ELF-1 (cell line): ENCODE data around the gene HMGN3.

Source experiments
- DNase-seq: peaks from one replicate; pipeline ENCODE4 v3.0.0-alpha.2; 2016; ENCODE audit warnings: low read depth, low spot score

The HMGN3 gene

DNA sequence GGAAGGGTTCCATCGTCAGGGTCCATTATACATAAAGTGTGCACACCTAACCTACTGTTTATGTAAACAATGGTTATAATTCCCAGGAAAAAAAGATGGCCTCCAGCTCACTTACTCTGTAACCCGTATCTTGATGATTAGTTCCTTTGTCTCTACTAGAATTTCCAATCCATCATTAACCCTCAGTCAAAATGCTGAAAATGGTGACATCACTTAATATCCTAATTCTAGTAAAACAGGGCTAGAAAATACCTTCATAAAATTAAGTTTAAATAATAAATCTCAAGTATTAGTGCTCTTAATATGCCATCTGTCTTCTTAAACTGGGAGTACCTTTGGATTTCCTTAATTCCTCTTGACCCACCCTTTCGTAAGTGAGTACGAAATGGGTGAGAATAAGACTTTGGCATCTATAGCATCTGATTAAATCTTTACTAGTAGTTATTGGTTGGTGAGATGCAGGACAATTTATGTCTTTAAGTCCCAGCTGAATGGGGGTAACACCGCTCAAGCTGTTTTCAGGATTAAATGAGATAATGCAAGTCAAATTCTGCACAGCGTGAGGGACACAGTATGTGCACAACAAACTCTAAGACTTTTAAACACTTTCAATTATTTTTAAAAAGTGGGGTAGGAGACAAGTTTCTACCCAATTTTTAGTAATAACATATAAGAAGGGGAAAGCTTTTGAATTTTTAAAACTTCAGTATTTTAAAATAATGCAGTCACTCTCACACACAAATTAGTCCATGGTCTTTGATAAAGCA lies 1.6 kb downstream of the HMGN3 start:
- DNase-seq, result no peak

DNA sequence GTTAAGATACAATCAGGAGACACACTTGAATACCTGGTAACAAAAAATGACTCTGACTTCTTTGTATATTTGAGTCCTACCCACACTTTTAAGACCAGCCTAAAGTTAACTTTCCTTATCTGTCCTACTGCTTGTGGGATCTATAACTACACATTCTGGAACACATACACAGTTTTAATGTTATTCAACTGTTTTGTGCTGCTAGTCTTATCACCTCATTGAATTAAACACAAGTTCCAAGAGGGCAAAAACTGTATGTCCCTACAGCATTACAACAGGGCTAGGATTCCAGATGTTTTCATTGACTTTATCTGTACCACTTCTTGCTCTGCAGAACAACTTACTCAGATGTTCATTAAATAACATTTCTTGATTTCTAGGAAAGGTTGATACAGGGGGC lies 2.8 kb downstream of the HMGN3 start:
- no peak for DNase-seq

GRCh38 chr6:79231101-79231500 lies 3.4 kb downstream of the HMGN3 start:
- no peak for DNase-seq

GRCh38 chr6:79230149-79230548 lies 4.3 kb downstream of the HMGN3 start:
- DNase-seq, result no peak

DNA sequence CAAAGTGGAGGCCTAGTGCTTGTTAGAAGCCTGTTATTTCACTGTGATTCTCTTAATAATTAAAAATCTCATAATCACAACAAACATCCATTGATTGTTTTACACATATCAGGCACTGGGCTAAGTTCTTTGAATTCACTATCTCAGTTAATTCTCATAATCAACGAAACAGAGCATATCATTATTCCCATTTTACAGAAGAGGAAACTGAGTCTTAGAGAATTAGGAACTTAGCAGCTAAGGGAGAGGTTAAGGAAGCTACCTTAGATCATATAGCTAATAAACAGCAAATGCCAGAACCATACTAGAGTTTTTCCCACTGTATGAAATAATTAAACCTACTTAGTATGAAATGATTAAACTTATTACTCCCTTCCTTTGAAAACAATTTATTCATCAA lies 7.0 kb downstream of the HMGN3 start:
- no peak for DNase-seq

DNA sequence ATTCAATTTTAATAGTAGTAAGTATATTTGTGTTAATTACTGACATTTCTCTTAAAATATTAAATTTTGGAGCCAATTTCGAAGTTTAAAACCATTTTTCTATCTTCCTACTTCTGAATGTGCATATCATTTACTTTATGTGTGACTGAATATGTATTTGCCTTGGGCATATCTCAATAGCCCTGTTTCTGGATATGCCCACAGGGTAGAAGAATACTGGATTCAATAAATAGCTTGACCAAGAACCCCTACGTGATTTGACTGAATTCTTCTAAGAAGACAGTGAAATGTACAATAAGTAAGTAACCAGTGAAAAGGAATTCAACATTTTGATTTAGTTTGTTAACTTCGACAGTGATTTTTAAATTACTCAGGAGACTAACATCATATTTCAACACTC lies 7.8 kb downstream of the HMGN3 start:
- DNase-seq, result no peak

- no peak for DNase-seq
Observed at GRCh38 chr6:79225717-79226599, 8.5 kb downstream of the HMGN3 start.

GRCh38 chr6:79223611-79224404 lies 10.7 kb downstream of the HMGN3 start:
- DNase-seq, result no peak

DNA sequence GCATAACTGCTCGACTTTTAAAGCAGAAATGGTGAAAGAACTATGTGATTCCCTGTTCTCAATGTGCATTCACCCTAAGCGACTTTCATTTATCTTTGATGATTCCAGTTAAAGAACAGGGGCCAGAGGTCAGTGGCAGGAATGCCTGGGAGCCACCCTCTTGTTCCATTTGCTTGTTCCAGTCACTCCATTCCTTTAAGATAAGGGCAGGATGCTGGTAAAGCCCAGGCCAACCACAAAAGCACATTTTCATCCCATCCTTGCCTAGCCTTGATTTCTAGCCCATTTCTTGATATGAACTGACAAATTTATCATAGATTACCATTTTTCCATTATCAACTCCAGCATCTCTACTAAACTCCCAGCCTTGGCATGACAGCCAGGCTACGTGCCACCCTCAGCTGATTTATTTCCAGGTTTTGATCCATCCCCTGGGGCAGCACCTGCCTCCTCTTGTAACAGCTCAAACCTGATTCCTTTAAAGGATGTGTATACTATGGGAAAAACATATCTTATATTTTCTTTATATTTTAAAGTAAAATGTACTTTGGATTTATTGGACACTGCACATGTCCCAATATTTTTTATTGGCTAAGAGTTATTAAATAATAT lies 19.2 kb downstream of the HMGN3 start:
- DNase-seq, result peak; percentile 62

GRCh38 chr6:79212859-79213258 lies 21.6 kb downstream of the HMGN3 start:
- no peak for DNase-seq

- no peak for DNase-seq
Observed at GRCh38 chr6:79208816-79209215, 25.7 kb downstream of the HMGN3 start.

GRCh38 chr6:79203753-79204253 lies 30.7 kb downstream of the HMGN3 start:
- no peak for DNase-seq

GRCh38 chr6:79202556-79202955 lies 31.9 kb downstream of the HMGN3 start:
- no peak for DNase-seq

DNA sequence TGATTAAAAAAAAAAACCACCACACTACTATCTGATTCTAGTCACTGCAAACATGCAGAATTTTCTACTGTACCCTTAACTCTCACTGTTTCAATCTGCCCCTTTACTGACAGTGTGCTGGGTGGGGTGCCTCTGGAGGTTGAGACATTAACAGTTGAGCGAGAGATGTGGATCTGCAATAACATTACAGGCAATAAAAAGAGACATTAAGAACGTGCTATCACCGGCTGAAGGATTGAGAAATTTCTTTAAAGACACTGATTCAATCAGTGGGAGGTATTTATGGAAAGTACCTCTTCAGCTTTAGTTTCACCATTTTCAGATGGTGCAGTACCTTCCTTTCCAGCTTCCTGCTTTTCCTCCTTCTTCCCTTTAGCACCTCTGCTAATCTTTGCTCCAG lies 32.5 kb downstream of the HMGN3 start:
- no peak for DNase-seq

DNA sequence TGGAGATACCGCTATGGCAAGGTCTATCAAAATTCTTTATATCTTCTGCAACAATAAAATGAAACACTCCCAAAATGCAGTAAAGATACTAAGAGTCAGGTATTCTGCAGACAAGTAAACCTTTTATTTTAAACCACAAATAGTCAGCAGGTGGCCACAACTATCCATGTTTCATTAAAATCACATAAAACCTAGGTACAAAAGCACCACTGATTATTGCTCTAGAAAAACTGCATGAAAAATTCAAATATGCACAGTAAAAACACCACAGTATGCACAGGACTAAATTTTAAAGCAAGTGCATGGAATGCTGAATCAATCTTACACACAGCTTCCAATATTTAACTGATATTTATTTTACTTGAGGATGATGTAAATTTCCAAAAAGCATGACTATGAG lies 33.3 kb downstream of the HMGN3 start:
- no peak for DNase-seq

- DNase-seq, result no peak
Observed at GRCh38 chr6:79196912-79197311, 37.6 kb downstream of the HMGN3 start.

GRCh38 chr6:79193971-79194370 lies 40.5 kb downstream of the HMGN3 start:
- no peak for DNase-seq

DNA sequence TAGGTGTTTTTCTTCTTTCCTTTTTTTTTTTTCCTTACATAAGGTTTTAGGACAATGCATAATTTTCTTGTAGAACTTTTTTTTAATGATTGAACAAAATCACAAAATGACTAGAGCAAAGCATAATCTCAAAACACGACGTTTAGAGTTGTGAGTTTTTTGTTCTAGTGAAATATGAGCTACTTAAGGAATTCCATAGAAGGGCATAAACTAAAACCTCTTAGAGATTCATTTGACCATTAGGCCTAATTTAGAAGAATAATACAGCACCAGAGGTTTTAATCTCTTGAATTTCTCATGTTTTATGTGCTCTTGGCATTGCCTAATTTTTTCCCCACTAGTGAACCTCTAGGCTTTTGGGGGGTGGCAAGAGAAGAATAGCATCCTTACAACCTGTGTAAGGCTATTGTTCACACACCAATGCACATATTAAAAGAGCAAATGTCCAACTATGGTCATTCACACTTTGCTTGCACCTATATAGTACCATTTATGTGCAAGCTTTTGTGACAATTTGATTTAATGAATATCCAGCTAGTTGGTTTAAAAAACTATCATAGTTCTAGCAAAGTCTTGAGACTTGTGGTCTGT lies 44.6 kb downstream of the HMGN3 start:
- DNase-seq, result no peak

GRCh38 chr6:79188885-79189480 lies 45.5 kb downstream of the HMGN3 start:
- no peak for DNase-seq

GRCh38 chr6:79188107-79188506 lies 46.4 kb downstream of the HMGN3 start:
- DNase-seq, result no peak

DNA sequence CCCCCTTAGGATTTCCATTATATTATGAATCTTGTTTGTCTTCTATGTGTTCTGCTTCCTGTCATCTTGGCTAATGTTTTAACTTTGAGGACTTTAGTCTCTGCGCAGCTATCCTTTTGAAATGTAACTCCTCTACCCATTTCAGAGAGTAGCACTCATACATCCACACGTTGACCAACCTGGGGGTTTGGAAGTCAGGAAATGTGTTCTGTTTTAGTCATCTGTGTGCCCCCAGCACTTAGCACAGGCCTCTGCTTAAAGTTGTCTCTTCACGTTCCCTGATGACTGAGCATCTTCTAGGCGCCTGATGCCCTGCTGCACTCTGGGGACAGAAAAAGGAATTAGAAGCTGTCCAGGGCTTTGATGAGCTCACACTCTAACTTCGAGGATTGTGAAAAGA lies 47.9 kb downstream of the HMGN3 start:
- no peak for DNase-seq
